H1 (cell line): Measurements from ENCODE around the gene COL11A1. TPM values are rescaled to one million over a fixed set of nuclear protein-coding genes. Genes with fewer than 3 reads are reported as not detected.

Experiments
- CTCF ChIA-PET: fragments of 300-600 bp; sonication (Branson Sonifier 250); formaldehyde crosslinking; loops from one replicate; lab custom pipeline; 2021; ENCODE audit not compliant: partially characterized antibody; lab: Charles Lee
- POLR2A ChIA-PET: fragments of 300-600 bp; sonication (Branson Sonifier 250); formaldehyde crosslinking; loops from one replicate; lab custom pipeline; 2021; ENCODE audit warnings: inconsistent platforms; ENCODE audit not compliant: partially characterized antibody; lab: Charles Lee
- DNase-seq, 2 experiments: peaks; one replicate each; pipeline versions ENCODE4 v3.0.0 to v3.0.0-alpha.2; 2010 to 2022; ENCODE audit warnings: low spot score in 2 of 2, low read depth in 1 of 2, mixed read lengths in 1 of 2
- FAIRE-seq: peaks from 2 replicates; lab custom pipeline; 2011; peaks lifted over from hg19 to GRCh38; lab: Jason Lieb, UNC
- H2AFZ ChIP-seq: 2 replicates; pipeline ENCODE4 v1.8.1; 2012; ENCODE audit warnings: low read length, inconsistent platforms
- H2AK5ac ChIP-seq: 2 replicates; pipeline ENCODE4 v1.6.1; 2013; ENCODE audit warnings: low read depth, low read length
- H2BK120ac ChIP-seq: replicated peaks from 2 replicates; pipeline ENCODE3; 2013; ENCODE audit warnings: low read depth, low read length, inconsistent platforms
- H2BK12ac ChIP-seq: 2 replicates; pipeline ENCODE4 v1.6.1; 2013; ENCODE audit warnings: low read depth, low read length
- H2BK15ac ChIP-seq: 2 replicates; pipeline ENCODE4 v1.6.1; 2013; ENCODE audit warnings: low read length
- H2BK20ac ChIP-seq: 2 replicates; pipeline ENCODE4 v1.6.1; 2013; ENCODE audit warnings: low read length
- H2BK5ac ChIP-seq: 2 replicates; pipeline ENCODE4 v1.6.1; 2013; ENCODE audit warnings: low read depth, low read length
- H3K14ac ChIP-seq: 2 replicates; pipeline ENCODE4 v1.6.1; 2013; ENCODE audit warnings: inconsistent platforms; ENCODE audit not compliant: insufficient read length
- H3K18ac ChIP-seq: 2 replicates; pipeline ENCODE4 v1.6.1; 2013; ENCODE audit warnings: low read length; ENCODE audit errors: extremely low read depth
- H3K23ac ChIP-seq: 2 replicates; pipeline ENCODE4 v1.6.1; 2013; ENCODE audit warnings: inconsistent platforms; ENCODE audit not compliant: insufficient read length
- H3K23me2 ChIP-seq: 2 replicates; pipeline ENCODE4 v1.6.1; 2013; ENCODE audit warnings: low read depth, low read length
- H3K27ac ChIP-seq: 2 replicates; pipeline ENCODE4 v1.6.1; 2011; ENCODE audit warnings: low read depth, low read length, inconsistent platforms
- H3K27me3 ChIP-seq, 4 experiments: replicated peaks in 1 of 4; 1 replicate in 1 of 4; 2 replicates in 3 of 4; pipeline versions ENCODE4 v1.6.1 to v1.8.1; 2011 to 2013; ENCODE audit warnings: low read length in 3 of 4, mild to moderate bottlenecking in 3 of 4, inconsistent platforms in 2 of 4, mixed read lengths in 2 of 4, moderate library complexity in 1 of 4; ENCODE audit not compliant: control insufficient read depth in 3 of 4, insufficient read depth in 3 of 4; ENCODE audit errors: extremely low read depth in 1 of 4
- H3K36me3 ChIP-seq, 4 experiments: 2 replicates each; pipeline versions ENCODE4 v1.6.1 to v1.8.1; 2011 to 2013; ENCODE audit warnings: mild to moderate bottlenecking in 4 of 4, low read length in 3 of 4, moderate library complexity in 2 of 4, control low read depth in 1 of 4, inconsistent platforms in 1 of 4; ENCODE audit not compliant: insufficient read depth in 4 of 4, control insufficient read depth in 2 of 4
- H3K4ac ChIP-seq: replicated peaks from 2 replicates; pipeline ENCODE3; 2013; ENCODE audit warnings: low read length, low read depth, mixed read lengths, inconsistent platforms; ENCODE audit not compliant: insufficient read length
- H3K4me1 ChIP-seq, 4 experiments: replicated peaks in 1 of 4; 1 replicate in 1 of 4; 2 replicates in 3 of 4; pipeline versions ENCODE4 v1.6.1 to v1.8.1; 2011 to 2013; ENCODE audit warnings: low read length in 3 of 4, inconsistent platforms in 2 of 4, mixed read lengths in 1 of 4; ENCODE audit not compliant: insufficient read depth in 4 of 4, control insufficient read depth in 3 of 4
- H3K4me2 ChIP-seq, 2 experiments: 2 replicates each; pipeline versions ENCODE4 v1.6.1 to v1.8.1; 2011 to 2013; ENCODE audit warnings: low read depth in 2 of 2, low read length in 2 of 2, control low read depth in 1 of 2, inconsistent platforms in 1 of 2, mild to moderate bottlenecking in 1 of 2; ENCODE audit not compliant: insufficient read depth in 1 of 2
- H3K4me3 ChIP-seq, 4 experiments: fragments of 200-600, 300-600 bp in 1 of 4; sonication (generic), shearing (Covaris generic), sonication (Bioruptor Twin) in 1 of 4; 2 replicates each; pipeline versions ENCODE4 v1.5.1 to v1.8.1; 2011 to 2016; ENCODE audit warnings: low read length in 4 of 4, low read depth in 3 of 4, control low read depth in 2 of 4, inconsistent platforms in 2 of 4, mild to moderate bottlenecking in 2 of 4, mixed read lengths in 1 of 4, moderate library complexity in 1 of 4; ENCODE audit not compliant: insufficient read depth in 2 of 4; ENCODE audit errors: extremely low read depth in 1 of 4
- H3K56ac ChIP-seq: replicated peaks from 2 replicates; pipeline ENCODE3; 2013; ENCODE audit warnings: low read depth, mild to moderate bottlenecking, mixed read lengths, low read length, inconsistent platforms; ENCODE audit not compliant: insufficient read length
- H3K79me1 ChIP-seq: 2 replicates; pipeline ENCODE4 v1.6.1; 2013; ENCODE audit warnings: low read depth, low read length, control low read depth
- H3K79me2 ChIP-seq, 2 experiments: 2 replicates each; pipeline versions ENCODE4 v1.6.1 to v1.8.1; 2012 to 2013; ENCODE audit warnings: low read length in 2 of 2, mild to moderate bottlenecking in 2 of 2, inconsistent platforms in 1 of 2; ENCODE audit not compliant: insufficient read depth in 2 of 2, control insufficient read depth in 1 of 2
- H3K9ac ChIP-seq, 4 experiments: replicated peaks in 1 of 4; 1 replicate in 1 of 4; 2 replicates in 3 of 4; pipeline versions ENCODE4 v1.6.1 to v1.8.1; 2011 to 2013; ENCODE audit warnings: low read depth in 3 of 4, low read length in 3 of 4, control low read depth in 2 of 4, mild to moderate bottlenecking in 2 of 4, moderate library complexity in 2 of 4, inconsistent platforms in 1 of 4; ENCODE audit errors: extremely low read depth in 1 of 4
- H3K9me3 ChIP-seq, 2 experiments: 2 replicates each; pipeline versions ENCODE4 v1.6.1 to v1.8.1; 2012 to 2013; ENCODE audit warnings: mild to moderate bottlenecking in 2 of 2, moderate library complexity in 2 of 2, control low read depth in 1 of 2, inconsistent platforms in 1 of 2, low read depth in 1 of 2, low read length in 1 of 2, mixed read lengths in 1 of 2; ENCODE audit not compliant: insufficient read depth in 2 of 2
- H4K20me1 ChIP-seq, 2 experiments: replicated peaks in 1 of 2; 2 replicates each; pipeline versions ENCODE3 to v1.8.1; 2011 to 2013; ENCODE audit warnings: inconsistent platforms in 2 of 2, low read length in 2 of 2, mild to moderate bottlenecking in 1 of 2; ENCODE audit not compliant: insufficient read depth in 2 of 2, control insufficient read depth in 1 of 2
- H4K5ac ChIP-seq: 2 replicates; pipeline ENCODE4 v1.6.1; 2013; ENCODE audit warnings: low read length, low read depth, mixed read lengths, inconsistent platforms; ENCODE audit not compliant: insufficient read length
- H4K8ac ChIP-seq: 2 replicates; pipeline ENCODE4 v1.8.0; 2013; ENCODE audit warnings: mild to moderate bottlenecking, moderate library complexity, low read length, inconsistent platforms; ENCODE audit not compliant: insufficient read depth; ENCODE audit errors: extremely low read depth
- H4K91ac ChIP-seq: replicated peaks from 2 replicates; pipeline ENCODE3; 2013; ENCODE audit warnings: low read length, mixed read lengths, inconsistent platforms; ENCODE audit not compliant: insufficient read length
- BACH1 ChIP-seq: IDR thresholded peaks from 2 replicates; pipeline ENCODE4 v1.6.1; 2012; ENCODE audit warnings: low read length, improper control_type of control experiment
- CHD2 ChIP-seq: IDR thresholded peaks from 2 replicates; pipeline ENCODE4 v1.6.1; 2012; ENCODE audit warnings: low read length, improper control_type of control experiment
- CTBP2 ChIP-seq: IDR thresholded peaks from 2 replicates; pipeline ENCODE4 v1.7.0; 2011; ENCODE audit warnings: borderline replicate concordance, mild to moderate bottlenecking, moderate library complexity, mixed read lengths, low read length; ENCODE audit not compliant: insufficient read depth, insufficient read length
- GABPA ChIP-seq: IDR thresholded peaks from 2 replicates; pipeline ENCODE4 v1.6.1; 2011; ENCODE audit warnings: mild to moderate bottlenecking, low read length, moderate library complexity, borderline replicate concordance; ENCODE audit not compliant: insufficient read depth
- HDAC2 ChIP-seq, 2 experiments: fragments of 300-600 bp in 1 of 2; sonication (generic) in 1 of 2; IDR thresholded peaks; 2 replicates each; pipeline ENCODE4 v1.6.1; 2011 to 2012; ENCODE audit warnings: low read depth in 2 of 2, low read length in 2 of 2, mild to moderate bottlenecking in 2 of 2, moderate library complexity in 2 of 2, borderline replicate concordance in 1 of 2, inconsistent platforms in 1 of 2
- JUND ChIP-seq: IDR thresholded peaks from 2 replicates; pipeline ENCODE4 v1.6.1; 2011; ENCODE audit warnings: mild to moderate bottlenecking, improper control_type of control experiment, low read length
- MAFK ChIP-seq: IDR thresholded peaks from 2 replicates; pipeline ENCODE4 v1.6.1; 2012; ENCODE audit warnings: low read depth, mild to moderate bottlenecking, improper control_type of control experiment, low read length
- POLR2A ChIP-seq, 2 experiments: IDR thresholded peaks; 1 replicate in 1 of 2; 2 replicates in 1 of 2; pipeline ENCODE4 v1.6.1; 2011; ENCODE audit warnings: low read depth in 2 of 2, low read length in 2 of 2, mild to moderate bottlenecking in 2 of 2; ENCODE audit errors: control extremely low read depth in 1 of 2
- RNF2 ChIP-seq: fragments of 200-900, 300-1000 bp; sonication (generic); IDR thresholded peaks from 2 replicates; pipeline ENCODE4 v1.7.1; 2016; ENCODE audit warnings: borderline replicate concordance, low read depth, mild to moderate bottlenecking, antibody characterized with exemption, low read length; ENCODE audit not compliant: poor library complexity, severe bottlenecking; ENCODE audit errors: missing control alignments
- SIRT6 ChIP-seq: IDR thresholded peaks from one replicate; pipeline ENCODE4 v1.7.1; 2012; ENCODE audit warnings: low read length, inconsistent platforms
- TAF7 ChIP-seq: optimal IDR thresholded peaks from 2 replicates; pipeline ENCODE3; 2011; ENCODE audit warnings: low read depth, mild to moderate bottlenecking, inconsistent platforms, low read length, moderate library complexity, borderline replicate concordance
- WGBS, 2 experiments: shearing (Covaris generic) in 1 of 2; methylation state at CpG; one replicate each; pipeline versions ENCODE4 v1.1.6 to v1.1.7; 2013 to 2015; ENCODE audit warnings: low lambda C conversion rate in 2 of 2, mixed read lengths in 2 of 2, inconsistent platforms in 1 of 2, low coverage in 1 of 2, missing lambda C conversion rate in 1 of 2; ENCODE audit not compliant: insufficient replicate concordance in 2 of 2, insufficient coverage in 1 of 2, insufficient read length in 1 of 2; ENCODE audit errors: extremely low coverage in 1 of 2, missing lambda C conversion rate in 1 of 2; 5-methylcytosine and 5-hydroxymethylcytosine counted together
- polyA plus RNA-seq, 7 experiments: library from polyadenylated mRNA; depleted of rRNA in 3 of 7; stranded (reverse) in 5 of 7; unstranded in 2 of 7; fragments of >200 nt in 5 of 7; fragments of 200-250 nt in 2 of 7; gene quantifications; 1 replicate in 5 of 7; 2 replicates in 1 of 7; 4 replicates in 1 of 7; pipeline versions ENCODE4 v1.2.1 to v1.2.3, GENCODE V29; 2011 to 2013; ENCODE audit warnings: missing spikeins in 2 of 7, mixed read lengths in 2 of 7
- total RNA-seq: library from RNA; stranded (reverse); fragmentation: NEBNext Ultra II Directional; extraction: Animal tissue kit (Norgen Biotek cat#: 25700); gene quantifications from 2 replicates; pipeline ENCODE4 v1.2.1, GENCODE V29; 2021
- TF ChIP-seq, protein P1 (sequence below), 3 experiments: IDR thresholded peaks; 1 replicate in 2 of 3; 2 replicates in 1 of 3; pipeline versions ENCODE4 v1.5.1 to v1.6.1; 2011; ENCODE audit warnings: low read length in 3 of 3, mild to moderate bottlenecking in 3 of 3, inconsistent platforms in 2 of 3, low read depth in 1 of 3, moderate library complexity in 1 of 3; ENCODE audit not compliant: insufficient read depth in 1 of 3; ENCODE audit errors: control extremely low read depth in 1 of 3

The COL11A1 gene
- total and polyA plus RNA-seq, 2 of the 8 experiments (the other 6 are each of a cell fraction or from before 2014, with no cell fraction given): 4.0 to 27.9 TPM

GRCh38 chr1:102838016-102838415 is 270.3 kb downstream of the COL11A1 start:
- 89% methylated on average over 4 of the region's 4 CpGs; no CpG with 5 or more reads in 1 of the 2 experiments for WGBS, 2 experiments
- H3K23me2 ChIP-seq: no peaks in the 10 kb centered on the region
- H4K91ac ChIP-seq: no peak overlapping the region
- H4K5ac ChIP-seq: no peak overlapping the region
- H3K4ac ChIP-seq: no peak overlapping the region
- H2BK12ac ChIP-seq: no peak overlapping the region
- FAIRE-seq (no peak), DNase-seq (no peak)
- H3K27me3 ChIP-seq: no peaks in the 10 kb centered on the region
- no peaks in the 10 kb centered on the region for H3K4me1 ChIP-seq
- ChIA-PET CTCF (interaction anchor here (1.3 kb wide), 1 partner anchor 21 kb away, joined by 3 read pairs; no protein-coding TSS in a partner anchor), POLR2A (no interaction called here)
- H2AK5ac ChIP-seq: no peak overlapping the region
- H3K9me3 ChIP-seq: peaks cover 0 to 4% of the 10 kb centered on the region in 2 experiments; a peak in 2 of 4 replicates
- H3K14ac ChIP-seq: no peak overlapping the region
- no peak overlapping the region for H2BK5ac ChIP-seq
- H2BK120ac ChIP-seq: no peak overlapping the region
- no peak overlapping the region for H2BK20ac ChIP-seq
- H3K36me3 ChIP-seq: no peaks in the 10 kb centered on the region
- no peaks in the 10 kb centered on the region for H3K79me1 ChIP-seq
- H4K8ac ChIP-seq: no peak overlapping the region
- no peak overlapping the region for H3K18ac ChIP-seq
- H2BK15ac ChIP-seq: no peak overlapping the region
- H4K20me1 ChIP-seq: no peaks in the 10 kb centered on the region
- H2AFZ ChIP-seq: no peak overlapping the region
- no peak overlapping the region for H3K4me3 ChIP-seq
- no peak overlapping the region for H3K56ac ChIP-seq
- no peak overlapping the region for H3K4me2 ChIP-seq
- no peak overlapping the region for H3K9ac ChIP-seq
- no peaks in the 10 kb centered on the region for H3K79me2 ChIP-seq
- no peak overlapping the region for H3K27ac ChIP-seq
- no peak overlapping the region for H3K23ac ChIP-seq
- TF ChIP-seq RNF2: no peak
- TF ChIP-seq CHD2: no peak
- no peak for TF ChIP-seq JUND
- no peak for TF ChIP-seq BACH1
- TF ChIP-seq SIRT6: no peak
- TF ChIP-seq HDAC2 (IDR thresholded peaks at IDR 0.05; ENCODE audit: borderline replicate concordance in 1 of 2, low read depth in 2 of 2, low read length in 2 of 2): no peak
- TF ChIP-seq MAFK: no peak
- no peak for TF ChIP-seq CTBP2
- TF ChIP-seq, protein P1, sequence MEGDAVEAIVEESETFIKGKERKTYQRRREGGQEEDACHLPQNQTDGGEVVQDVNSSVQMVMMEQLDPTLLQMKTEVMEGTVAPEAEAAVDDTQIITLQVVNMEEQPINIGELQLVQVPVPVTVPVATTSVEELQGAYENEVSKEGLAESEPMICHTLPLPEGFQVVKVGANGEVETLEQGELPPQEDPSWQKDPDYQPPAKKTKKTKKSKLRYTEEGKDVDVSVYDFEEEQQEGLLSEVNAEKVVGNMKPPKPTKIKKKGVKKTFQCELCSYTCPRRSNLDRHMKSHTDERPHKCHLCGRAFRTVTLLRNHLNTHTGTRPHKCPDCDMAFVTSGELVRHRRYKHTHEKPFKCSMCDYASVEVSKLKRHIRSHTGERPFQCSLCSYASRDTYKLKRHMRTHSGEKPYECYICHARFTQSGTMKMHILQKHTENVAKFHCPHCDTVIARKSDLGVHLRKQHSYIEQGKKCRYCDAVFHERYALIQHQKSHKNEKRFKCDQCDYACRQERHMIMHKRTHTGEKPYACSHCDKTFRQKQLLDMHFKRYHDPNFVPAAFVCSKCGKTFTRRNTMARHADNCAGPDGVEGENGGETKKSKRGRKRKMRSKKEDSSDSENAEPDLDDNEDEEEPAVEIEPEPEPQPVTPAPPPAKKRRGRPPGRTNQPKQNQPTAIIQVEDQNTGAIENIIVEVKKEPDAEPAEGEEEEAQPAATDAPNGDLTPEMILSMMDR (IDR thresholded peaks at IDR 0.05; ENCODE audit: control extremely low read depth in 1 of 3, insufficient read depth in 1 of 3, low read depth in 1 of 3, low read length in 3 of 3): no peak
- TF ChIP-seq POLR2A (IDR thresholded peaks at IDR 0.05; ENCODE audit: control extremely low read depth in 1 of 2, low read depth in 2 of 2, low read length in 2 of 2): no peak
- no peak for TF ChIP-seq GABPA
- no peak for TF ChIP-seq TAF7
